BLaER1 treated with 17β-estradiol and CSF1 and Interleukin-3, amounts not matched to agents 10 nM and 100 nM (cell line): ENCODE measurements around the gene NDUFB10.

ENCODE experiments used
- H3K27ac ChIP-seq, 11 experiments: shearing (Covaris generic); formaldehyde crosslinking; 2 replicates each; pipeline ENCODE4 v1.8.1; 2022
- H3K27me3 ChIP-seq, 11 experiments: shearing (Covaris generic); formaldehyde crosslinking; 2 replicates each; pipeline ENCODE4 v1.8.1; 2022
- H3K36me3 ChIP-seq, 11 experiments: shearing (Covaris generic); formaldehyde crosslinking; 2 replicates each; pipeline ENCODE4 v1.8.1; 2022
- H3K4me1 ChIP-seq, 10 experiments: shearing (Covaris generic); formaldehyde crosslinking; 2 replicates each; pipeline ENCODE4 v1.8.1; 2022
- H3K4me2 ChIP-seq, 11 experiments: shearing (Covaris generic); formaldehyde crosslinking; 2 replicates each; pipeline ENCODE4 v1.8.1; 2022
- H3K4me3 ChIP-seq, 10 experiments: shearing (Covaris generic); formaldehyde crosslinking; 2 replicates each; pipeline ENCODE4 v1.8.1; 2022
- H3K9ac ChIP-seq, 11 experiments: shearing (Covaris generic); formaldehyde crosslinking; 2 replicates each; pipeline ENCODE4 v1.8.1; 2022
- H3K9me3 ChIP-seq, 11 experiments: shearing (Covaris generic); formaldehyde crosslinking; replicated peaks in 1 of 11; 2 replicates each; pipeline ENCODE4 v1.8.1; 2022
- H4K20me1 ChIP-seq, 11 experiments: shearing (Covaris generic); formaldehyde crosslinking; 2 replicates each; pipeline ENCODE4 v1.8.1; 2022
- Cebpa-rat ChIP-seq, 11 experiments: shearing (Covaris generic); IDR thresholded peaks; 2 replicates each; pipeline ENCODE4 v1.8.1; 2022

NDUFB10 gene

GRCh38 chr16:1941162-1942046 is 17.9 kb upstream of the NDUFB10 start:
- Histone ChIP-seq H4K20me1 (peaks cover 0 to 46% (median 27%) of the 10 kb centered on the region in 11 experiments; a peak in 16 of 22 replicates), H3K9ac (peak overlapping the region; percentile 75 to 88 (median 83)), H3K4me3 (peak overlapping the region in 9 of 10 experiments; percentile 75 to 95 (median 87); a peak in 17 of 20 replicates), H3K4me2 (peak overlapping the region; percentile 96 to 100 (median 100)), H3K27ac (peak overlapping the region in 9 of 11 experiments; percentile 13 to 80 (median 70); a peak in 16 of 22 replicates), H3K36me3 (peaks cover 17 to 45% (median 31%) of the 10 kb centered on the region in 11 experiments), H3K9me3 (no peaks in the 10 kb centered on the region), H3K27me3 (peaks cover 0 to 6% (median 0%) of the 10 kb centered on the region in 11 experiments; a peak in 3 of 22 replicates), H3K4me1 (peaks cover 38 to 66% (median 50%) of the 10 kb centered on the region in 10 experiments)
- TF ChIP-seq Cebpa-rat (IDR thresholded peaks at IDR 0.05) = no peak

GRCh38 chr16:1942047-1942809 is 17.1 kb upstream of the NDUFB10 start:
- peak overlapping the region; percentile 52 to 80 (median 71); a peak in 21 of 22 replicates for H3K27ac ChIP-seq
- TF ChIP-seq Cebpa-rat (IDR thresholded peaks at IDR 0.05) = no peak
- peaks cover 38 to 66% (median 50%) of the 10 kb centered on the region in 10 experiments for H3K4me1 ChIP-seq
- H3K9ac ChIP-seq = peak overlapping the region; percentile 75 to 88 (median 83)
- peaks cover 0 to 6% (median 0%) of the 10 kb centered on the region in 11 experiments; a peak in 3 of 22 replicates for H3K27me3 ChIP-seq
- H3K4me2 ChIP-seq = peak overlapping the region; percentile 96 to 100 (median 100)
- peaks cover 17 to 36% (median 25%) of the 10 kb centered on the region in 11 experiments for H3K36me3 ChIP-seq
- H3K4me3 ChIP-seq = peak overlapping the region; percentile 75 to 95 (median 86)
- H4K20me1 ChIP-seq = peaks cover 0 to 46% (median 27%) of the 10 kb centered on the region in 11 experiments; a peak in 16 of 22 replicates
- no peaks in the 10 kb centered on the region for H3K9me3 ChIP-seq

- peak within 1 kb of the TSS; percentile 75 to 88 (median 83) for H3K9ac ChIP-seq
- peaks cover 38 to 65% (median 50%) of the 10 kb centered on the region in 10 experiments for H3K4me1 ChIP-seq
- H3K27ac ChIP-seq = peak within 1 kb of the TSS; percentile 52 to 80 (median 71); a peak in 21 of 22 replicates
These were observed 16.3 kb upstream of the NDUFB10 start, which contains the start of gene MSRB1 for GRCh38 chr16:1942810-1943726. TSS of gene MSRB1 (minus strand) at chr16:1943199. CDS start at chr16:1943156, 43 bp downstream.

GRCh38 chr16:1944612-1945199 is 14.6 kb upstream of the NDUFB10 start:
- Histone ChIP-seq H3K27me3 (peaks cover 0 to 6% (median 0%) of the 10 kb centered on the region in 11 experiments; a peak in 3 of 22 replicates), H3K4me2 (peak overlapping the region in 3 of 11 experiments; percentile 67 to 99 (median 79); a peak in 2 of 22 replicates), H3K36me3 (peaks cover 0 to 12% (median under 1%) of the 10 kb centered on the region in 11 experiments; a peak in 6 of 22 replicates), H3K9ac (no peak overlapping the region), H3K4me1 (peaks cover 37 to 49% (median 41%) of the 10 kb centered on the region in 10 experiments), H3K27ac (no peak overlapping the region), H3K4me3 (no peak overlapping the region), H4K20me1 (peaks cover 0 to 29% (median 25%) of the 10 kb centered on the region in 11 experiments; a peak in 16 of 22 replicates), H3K9me3 (no peaks in the 10 kb centered on the region)
- TF ChIP-seq Cebpa-rat (IDR thresholded peaks at IDR 0.05) = no peak

More at GRCh38 chr16:1942810-1943726, 16.3 kb upstream of the NDUFB10 start, which contains the start of gene MSRB1:
- Histone ChIP-seq H3K4me3 (peak within 1 kb of the TSS; percentile 75 to 95 (median 86)), H3K4me2 (peak within 1 kb of the TSS; percentile 96 to 100 (median 100)), H4K20me1 (peaks cover 0 to 45% (median 27%) of the 10 kb centered on the region in 11 experiments; a peak in 16 of 22 replicates), H3K27me3 (peaks cover 0 to 6% (median 0%) of the 10 kb centered on the region in 11 experiments; a peak in 3 of 22 replicates), H3K9me3 (no peaks in the 10 kb centered on the region), H3K36me3 (peaks cover 14 to 28% (median 17%) of the 10 kb centered on the region in 11 experiments)
- no peak for TF ChIP-seq Cebpa-rat (IDR thresholded peaks at IDR 0.05)

GRCh38 chr16:1945559-1946391 is 13.6 kb upstream of the NDUFB10 start:
- no peak for TF ChIP-seq Cebpa-rat (IDR thresholded peaks at IDR 0.05)

GRCh38 chr16:1946495-1947368 is 12.6 kb upstream of the NDUFB10 start:
- peaks cover 17 to 29% (median 20%) of the 10 kb centered on the region in 10 experiments for H3K4me1 ChIP-seq
- no peaks in the 10 kb centered on the region for H3K36me3 ChIP-seq
- no peak overlapping the region for H3K27ac ChIP-seq
- H3K9ac ChIP-seq = no peak overlapping the region
- H3K4me2 ChIP-seq = no peak overlapping the region
- H4K20me1 ChIP-seq = peaks cover 0 to 10% (median 7%) of the 10 kb centered on the region in 11 experiments; a peak in 14 of 22 replicates
- H3K9me3 ChIP-seq = no peaks in the 10 kb centered on the region
- H3K4me3 ChIP-seq = no peak overlapping the region
- H3K27me3 ChIP-seq = peaks cover 0 to 6% (median 0%) of the 10 kb centered on the region in 11 experiments; a peak in 3 of 22 replicates
- TF ChIP-seq Cebpa-rat (IDR thresholded peaks at IDR 0.05) = no peak

More at GRCh38 chr16:1945559-1946391, 13.6 kb upstream of the NDUFB10 start:
- Histone ChIP-seq H3K4me1 (peaks cover 26 to 38% (median 30%) of the 10 kb centered on the region in 10 experiments), H3K27ac (no peak overlapping the region), H3K4me2 (no peak overlapping the region), H3K9ac (no peak overlapping the region), H3K9me3 (no peaks in the 10 kb centered on the region), H3K4me3 (no peak overlapping the region), H4K20me1 (peaks cover 0 to 19% (median 16%) of the 10 kb centered on the region in 11 experiments; a peak in 15 of 22 replicates), H3K27me3 (peaks cover 0 to 6% (median 0%) of the 10 kb centered on the region in 11 experiments; a peak in 3 of 22 replicates), H3K36me3 (peaks cover 0 to 2% (median 0%) of the 10 kb centered on the region in 11 experiments; a peak in 3 of 22 replicates)
